ENCODE data around the gene MDH2. TPM values are rescaled to one million over a fixed set of nuclear protein-coding genes. Genes with fewer than 3 reads are reported as not detected.

Gene MDH2
- total and polyA plus RNA-seq, 4 donors, result 54.3 to 200 (median 85.6) TPM

DNA sequence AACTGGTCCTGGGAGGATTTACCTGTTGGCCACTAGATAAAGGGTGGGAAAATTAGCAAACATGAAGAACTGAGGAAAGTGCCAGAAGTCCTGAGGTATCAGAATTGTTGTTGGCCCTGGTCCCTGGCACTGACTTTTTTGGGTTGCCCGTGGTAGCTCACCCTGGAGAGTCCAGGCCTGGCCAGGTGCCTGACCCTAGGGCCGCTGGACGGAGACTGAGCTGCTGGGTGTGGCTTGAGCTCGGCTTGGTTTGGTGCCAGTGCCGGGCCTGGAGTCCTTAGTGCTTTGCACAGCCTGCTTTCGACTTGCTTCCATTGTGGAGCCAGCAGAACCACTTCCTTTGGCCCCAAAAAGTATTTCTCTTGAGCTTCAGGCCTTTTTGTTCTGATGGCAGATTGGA, 12.9 kb downstream of the MDH2 start:
- DNase-seq, result no peak
- H3K27me3 ChIP-seq (ENCODE audit: control insufficient read depth in 3 of 3, insufficient read depth in 3 of 3, low read length in 2 of 3), result no peaks in the 10 kb centered on the region
- 69 to 96% methylated on average over 6 of the region's 6 CpGs for WGBS, 2 donors
- TF ChIP-seq, protein P1, sequence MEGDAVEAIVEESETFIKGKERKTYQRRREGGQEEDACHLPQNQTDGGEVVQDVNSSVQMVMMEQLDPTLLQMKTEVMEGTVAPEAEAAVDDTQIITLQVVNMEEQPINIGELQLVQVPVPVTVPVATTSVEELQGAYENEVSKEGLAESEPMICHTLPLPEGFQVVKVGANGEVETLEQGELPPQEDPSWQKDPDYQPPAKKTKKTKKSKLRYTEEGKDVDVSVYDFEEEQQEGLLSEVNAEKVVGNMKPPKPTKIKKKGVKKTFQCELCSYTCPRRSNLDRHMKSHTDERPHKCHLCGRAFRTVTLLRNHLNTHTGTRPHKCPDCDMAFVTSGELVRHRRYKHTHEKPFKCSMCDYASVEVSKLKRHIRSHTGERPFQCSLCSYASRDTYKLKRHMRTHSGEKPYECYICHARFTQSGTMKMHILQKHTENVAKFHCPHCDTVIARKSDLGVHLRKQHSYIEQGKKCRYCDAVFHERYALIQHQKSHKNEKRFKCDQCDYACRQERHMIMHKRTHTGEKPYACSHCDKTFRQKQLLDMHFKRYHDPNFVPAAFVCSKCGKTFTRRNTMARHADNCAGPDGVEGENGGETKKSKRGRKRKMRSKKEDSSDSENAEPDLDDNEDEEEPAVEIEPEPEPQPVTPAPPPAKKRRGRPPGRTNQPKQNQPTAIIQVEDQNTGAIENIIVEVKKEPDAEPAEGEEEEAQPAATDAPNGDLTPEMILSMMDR (IDR thresholded peaks at IDR 0.05; ENCODE audit: control extremely low read depth, extremely low read depth), result no peak
- no peaks in the 10 kb centered on the region for H3K9me3 ChIP-seq (ENCODE audit: control insufficient read depth in 4 of 4, insufficient read depth in 3 of 4, low read length in 3 of 4)
- no peak for ATAC-seq (ENCODE audit: insufficient read depth, low FRiP score)
- peaks cover 19 to 85% (median 51%) of the 10 kb centered on the region in 4 donors for H3K36me3 ChIP-seq (ENCODE audit: control insufficient read depth in 4 of 4, insufficient read depth in 4 of 4, low read length in 4 of 4)
- no peak overlapping the region for H3K9ac ChIP-seq (ENCODE audit: insufficient read depth in 1 of 2, low read length in 2 of 2)
- H3K27ac ChIP-seq (ENCODE audit: low read depth in 1 of 2, low read length in 1 of 2), result no peak overlapping the region
- H3K4me3 ChIP-seq, result no peak overlapping the region
- peaks cover 0 to 2% (median 0%) of the 10 kb centered on the region in 5 donors for H3K4me1 ChIP-seq (ENCODE audit: control insufficient read depth in 5 of 5, insufficient read depth in 5 of 5, low read length in 5 of 5)

DNA sequence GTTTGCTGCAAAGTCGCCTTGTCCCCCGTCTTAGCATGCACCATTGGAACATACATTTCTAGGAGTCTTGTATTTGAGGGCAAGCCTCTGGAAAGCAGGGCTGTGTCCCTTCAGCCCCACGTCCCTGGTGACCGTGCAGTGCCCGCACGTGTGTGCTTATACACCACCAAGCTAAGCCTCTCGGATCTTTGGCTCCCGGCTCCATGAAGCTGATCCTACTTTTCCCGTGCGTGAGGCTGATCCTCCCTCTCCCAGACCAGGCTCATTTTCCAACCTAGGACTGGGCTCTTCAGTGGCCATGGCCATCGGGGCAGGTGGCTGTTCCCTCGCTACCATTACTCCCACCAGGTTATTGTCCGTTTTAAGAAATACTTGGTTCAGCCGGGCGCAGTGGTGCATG, 14.3 kb downstream of the MDH2 start:
- Histone ChIP-seq H3K36me3 (ENCODE audit: control insufficient read depth in 4 of 4, insufficient read depth in 4 of 4, low read length in 4 of 4) (peaks cover 25 to 87% (median 51%) of the 10 kb centered on the region in 4 donors), H3K27ac (ENCODE audit: low read depth in 1 of 2, low read length in 1 of 2) (no peak overlapping the region), H3K9ac (ENCODE audit: insufficient read depth in 1 of 2, low read length in 2 of 2) (no peak overlapping the region), H3K27me3 (ENCODE audit: control insufficient read depth in 3 of 3, insufficient read depth in 3 of 3, low read length in 2 of 3) (no peaks in the 10 kb centered on the region), H3K9me3 (ENCODE audit: control insufficient read depth in 4 of 4, insufficient read depth in 3 of 4, low read length in 3 of 4) (no peaks in the 10 kb centered on the region), H3K4me1 (ENCODE audit: control insufficient read depth in 5 of 5, insufficient read depth in 5 of 5, low read length in 5 of 5) (no peaks in the 10 kb centered on the region), H3K4me3 (no peak overlapping the region)
- DNase-seq (no peak), ATAC-seq (ENCODE audit: insufficient read depth, low FRiP score) (no peak)
- WGBS, 2 donors, result 95% methylated on average over 15 of the region's 15 CpGs
- TF ChIP-seq, protein P1 (IDR thresholded peaks at IDR 0.05; ENCODE audit: control extremely low read depth, extremely low read depth), result no peak

- no peak for DNase-seq
Measured at GRCh38 chr7:76063114-76063513, 15.2 kb downstream of the MDH2 start.

More at GRCh38 chr7:76063114-76063513, 15.2 kb downstream of the MDH2 start:
- H3K27ac ChIP-seq (ENCODE audit: low read depth in 1 of 2, low read length in 1 of 2), result no peak overlapping the region
- TF ChIP-seq, protein P1 (IDR thresholded peaks at IDR 0.05; ENCODE audit: control extremely low read depth, extremely low read depth), result no peak
- peaks cover 25 to 84% (median 44%) of the 10 kb centered on the region in 4 donors for H3K36me3 ChIP-seq (ENCODE audit: control insufficient read depth in 4 of 4, insufficient read depth in 4 of 4, low read length in 4 of 4)
- no peaks in the 10 kb centered on the region for H3K9me3 ChIP-seq (ENCODE audit: control insufficient read depth in 4 of 4, insufficient read depth in 3 of 4, low read length in 3 of 4)
- no peak overlapping the region for H3K4me3 ChIP-seq
- H3K4me1 ChIP-seq (ENCODE audit: control insufficient read depth in 5 of 5, insufficient read depth in 5 of 5, low read length in 5 of 5), result no peaks in the 10 kb centered on the region
- WGBS, 2 donors, result 94% methylated on average over 10 of the region's 10 CpGs
- no peak for ATAC-seq (ENCODE audit: insufficient read depth, low FRiP score)
- H3K27me3 ChIP-seq (ENCODE audit: control insufficient read depth in 3 of 3, insufficient read depth in 3 of 3, low read length in 2 of 3), result no peaks in the 10 kb centered on the region
- no peak overlapping the region for H3K9ac ChIP-seq (ENCODE audit: insufficient read depth in 1 of 2, low read length in 2 of 2)
